AG04450 (cell line): ENCODE data around the gene KIAA1549. TPM values are rescaled to one million over a fixed set of nuclear protein-coding genes. Genes with fewer than 3 reads are reported as not detected.

Experiments used
- CTCF ChIA-PET: fragments of 300-600, 350-600 bp; formaldehyde crosslinking; extraction: SDS; loops from one replicate; lab custom pipeline; 2022; ENCODE audit warnings: antibody characterized with exemption, inconsistent platforms; lab: Charles Lee
- POLR2A ChIA-PET: fragments of 350-600 bp; formaldehyde crosslinking; extraction: SDS; loops from one replicate; lab custom pipeline; 2021; ENCODE audit warnings: antibody characterized with exemption, inconsistent platforms; lab: Yijun Ruan, JAX
- DNase-seq: peaks from one replicate; pipeline ENCODE4 v3.0.0-alpha.2; 2011; ENCODE audit warnings: low read depth, low spot score
- H3K27ac ChIP-seq: one replicate; pipeline ENCODE4 v1.5.1; 2012; ENCODE audit warnings: low read depth, low read length, control low read depth
- H3K27me3 ChIP-seq: one replicate; pipeline ENCODE4 v1.6.0; 2012; ENCODE audit warnings: low read length; ENCODE audit not compliant: control insufficient read depth, insufficient read depth
- H3K4me3 ChIP-seq: 2 replicates; pipeline ENCODE4 v1.5.1; 2011; ENCODE audit warnings: mild to moderate bottlenecking, low read depth, low read length, control low read depth
- H3K9me3 ChIP-seq: 2 replicates; pipeline ENCODE4 v1.5.1; 2012; ENCODE audit warnings: low read length; ENCODE audit not compliant: control insufficient read depth, insufficient read depth
- polyA plus RNA-seq: library from polyadenylated mRNA; depleted of rRNA; stranded (reverse); fragments of >200 nt; gene quantifications from 2 replicates; pipeline ENCODE4 v1.2.3, GENCODE V29; 2011
- TF ChIP-seq, protein P1 (sequence below): IDR thresholded peaks from 2 replicates; pipeline ENCODE4 v1.5.1; 2011; ENCODE audit warnings: low read depth, low read length, control low read depth, inconsistent platforms

Gene KIAA1549
- polyA plus RNA-seq, 1 experiment: 2.9 TPM

DNA sequence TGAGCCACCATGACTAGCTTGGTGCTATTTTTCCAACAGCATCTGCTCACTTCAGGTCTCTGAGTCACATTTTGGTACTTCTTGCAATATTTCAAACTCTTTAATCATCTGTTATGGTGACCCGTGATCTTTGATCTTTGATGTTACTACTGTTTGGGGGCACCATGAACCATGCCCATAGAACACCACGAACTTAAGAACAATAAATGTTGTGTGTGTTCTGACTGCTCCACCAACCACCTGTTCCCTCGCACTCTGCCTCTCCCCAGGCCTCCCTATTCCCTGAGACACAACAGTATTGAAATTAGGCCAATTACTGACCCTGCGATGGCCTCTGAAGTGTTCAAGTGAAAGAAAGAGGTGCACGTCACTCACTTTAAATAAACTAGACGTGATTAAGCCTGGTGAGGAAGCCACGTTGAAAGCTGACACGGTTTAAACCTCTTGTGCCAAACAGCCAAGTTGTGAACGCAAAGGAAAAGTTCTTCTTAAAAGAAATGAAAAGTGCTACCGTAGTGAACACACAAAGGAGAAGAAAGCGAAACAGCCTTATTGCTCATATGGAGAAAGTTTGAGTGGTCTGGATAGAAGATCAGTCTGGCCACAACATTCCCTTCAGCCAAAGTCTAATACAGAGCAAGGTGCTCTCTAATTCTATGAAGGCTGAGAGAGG is 156.0 kb downstream of the KIAA1549 start:
- Histone ChIP-seq H3K4me3 (no peak overlapping the region), H3K27ac (no peak overlapping the region), H3K27me3 (no peaks in the 10 kb centered on the region), H3K9me3 (no peaks in the 10 kb centered on the region; the same call in 1 of the 2 replicates)
- TF ChIP-seq, protein P1, sequence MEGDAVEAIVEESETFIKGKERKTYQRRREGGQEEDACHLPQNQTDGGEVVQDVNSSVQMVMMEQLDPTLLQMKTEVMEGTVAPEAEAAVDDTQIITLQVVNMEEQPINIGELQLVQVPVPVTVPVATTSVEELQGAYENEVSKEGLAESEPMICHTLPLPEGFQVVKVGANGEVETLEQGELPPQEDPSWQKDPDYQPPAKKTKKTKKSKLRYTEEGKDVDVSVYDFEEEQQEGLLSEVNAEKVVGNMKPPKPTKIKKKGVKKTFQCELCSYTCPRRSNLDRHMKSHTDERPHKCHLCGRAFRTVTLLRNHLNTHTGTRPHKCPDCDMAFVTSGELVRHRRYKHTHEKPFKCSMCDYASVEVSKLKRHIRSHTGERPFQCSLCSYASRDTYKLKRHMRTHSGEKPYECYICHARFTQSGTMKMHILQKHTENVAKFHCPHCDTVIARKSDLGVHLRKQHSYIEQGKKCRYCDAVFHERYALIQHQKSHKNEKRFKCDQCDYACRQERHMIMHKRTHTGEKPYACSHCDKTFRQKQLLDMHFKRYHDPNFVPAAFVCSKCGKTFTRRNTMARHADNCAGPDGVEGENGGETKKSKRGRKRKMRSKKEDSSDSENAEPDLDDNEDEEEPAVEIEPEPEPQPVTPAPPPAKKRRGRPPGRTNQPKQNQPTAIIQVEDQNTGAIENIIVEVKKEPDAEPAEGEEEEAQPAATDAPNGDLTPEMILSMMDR: no peak
- ChIA-PET CTCF (no interaction called here), POLR2A (no interaction called here)
- no peak for DNase-seq

DNA sequence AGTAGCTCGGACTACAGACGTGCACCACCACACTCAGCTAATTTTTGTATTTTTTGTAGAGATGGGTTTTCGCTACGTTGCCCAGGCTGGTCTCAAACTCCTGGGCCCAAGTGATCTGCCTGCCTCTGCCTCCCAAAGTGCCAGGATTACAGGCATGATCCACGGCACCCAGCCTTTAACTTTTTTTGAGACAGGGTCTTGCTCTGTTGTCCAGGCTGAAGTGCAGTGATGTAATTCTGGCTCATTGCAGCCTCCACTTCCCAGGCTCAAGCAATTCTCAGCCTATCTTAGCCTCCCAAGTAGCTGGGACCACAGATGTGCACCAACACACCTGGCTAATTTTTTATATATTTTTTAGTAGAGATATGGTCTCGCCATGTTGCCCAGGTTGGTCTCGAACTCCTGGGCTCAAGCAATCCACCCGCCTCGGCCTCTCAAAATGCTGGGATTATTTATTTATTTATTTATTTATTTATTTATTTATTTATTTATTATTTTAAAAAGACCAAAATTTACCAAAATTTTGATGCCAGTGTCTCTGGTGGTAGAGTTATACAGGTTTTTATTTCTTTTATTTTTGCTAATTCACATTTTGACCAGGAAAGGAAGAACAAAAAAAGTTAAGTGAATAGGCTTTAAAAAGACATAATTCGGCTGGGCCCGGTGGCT is 158.2 kb downstream of the KIAA1549 start:
- ChIA-PET POLR2A (no interaction called here), CTCF (no interaction called here)
- H3K4me3 ChIP-seq: no peak overlapping the region
- DNase-seq: no peak
- no peak overlapping the region for H3K27ac ChIP-seq
- no peaks in the 10 kb centered on the region; the same call in 1 of the 2 replicates for H3K9me3 ChIP-seq
- TF ChIP-seq, protein P1: no peak
- no peaks in the 10 kb centered on the region for H3K27me3 ChIP-seq

DNA sequence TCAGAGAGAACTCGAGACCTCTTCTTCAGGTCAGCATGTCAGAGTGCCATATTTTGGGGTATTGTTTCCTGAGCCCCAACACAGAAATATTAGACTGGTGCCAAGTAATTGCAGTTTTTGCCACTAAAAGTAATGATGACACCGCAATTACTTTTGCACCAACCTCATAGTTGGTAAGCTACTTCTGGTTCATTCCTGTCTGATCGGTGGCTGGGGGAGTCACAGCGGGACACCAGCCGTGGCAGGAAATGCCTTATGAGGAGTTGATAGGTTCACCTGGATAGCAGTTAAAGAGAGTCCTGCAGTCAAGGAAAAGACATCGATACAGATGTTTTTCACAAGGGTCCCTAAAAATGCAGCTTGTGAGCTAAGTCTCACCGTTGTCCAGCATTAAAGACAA is 159.3 kb downstream of the KIAA1549 start:
- DNase-seq: no peak
- ChIA-PET POLR2A (no interaction called here), CTCF (no interaction called here)
- Histone ChIP-seq H3K4me3 (no peak overlapping the region), H3K27ac (no peak overlapping the region), H3K9me3 (no peaks in the 10 kb centered on the region; the same call in 1 of the 2 replicates), H3K27me3 (no peaks in the 10 kb centered on the region)
- TF ChIP-seq, protein P1: no peak

DNA sequence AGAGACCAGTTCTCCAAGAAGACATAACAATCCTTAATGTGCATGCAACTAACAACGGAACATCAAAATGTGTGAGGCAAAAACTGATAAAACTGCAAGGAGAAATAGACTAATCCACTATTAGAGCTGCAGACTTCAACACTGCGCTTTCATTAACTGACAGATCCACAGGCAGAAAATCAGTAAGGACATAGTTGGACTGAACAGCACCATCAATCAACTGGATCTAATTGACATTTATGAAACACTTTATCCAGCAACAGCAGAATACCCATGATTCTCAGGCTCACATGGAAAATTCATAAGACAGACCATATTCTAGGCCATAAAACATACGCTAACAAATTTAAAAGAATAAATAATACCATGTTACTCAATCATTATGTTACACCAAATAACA is 161.6 kb downstream of the KIAA1549 start:
- no peak for DNase-seq
- Histone ChIP-seq H3K27ac (no peak overlapping the region), H3K9me3 (no peaks in the 10 kb centered on the region), H3K4me3 (no peak overlapping the region), H3K27me3 (no peaks in the 10 kb centered on the region)
- ChIA-PET POLR2A (no interaction called here), CTCF (no interaction called here)
- TF ChIP-seq, protein P1: no peak

DNA sequence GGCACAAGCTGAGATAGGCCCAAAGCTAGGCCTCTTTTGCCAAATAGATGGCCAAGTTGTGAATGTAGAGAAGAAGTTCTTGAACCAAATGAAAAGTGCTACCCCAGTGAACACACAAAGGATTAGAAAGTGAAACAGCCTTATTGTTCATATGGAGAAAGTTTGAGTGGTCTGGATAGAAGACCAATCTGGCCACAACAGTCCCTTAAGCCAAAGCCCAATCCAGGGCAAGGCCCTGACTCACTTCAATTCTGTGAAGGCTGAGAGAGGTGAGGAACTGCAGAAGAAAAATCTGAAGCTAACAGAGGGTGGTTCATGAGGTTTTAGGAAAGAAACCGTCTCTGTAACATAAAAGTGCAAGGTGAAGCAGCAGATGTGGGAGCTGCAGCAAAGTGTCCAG is 164.5 kb downstream of the KIAA1549 start:
- H3K27ac ChIP-seq: no peak overlapping the region
- TF ChIP-seq, protein P1: no peak
- H3K9me3 ChIP-seq: no peaks in the 10 kb centered on the region
- CTCF ChIA-PET: no interaction called here
- H3K4me3 ChIP-seq: no peak overlapping the region
- no peak for DNase-seq
- no peaks in the 10 kb centered on the region for H3K27me3 ChIP-seq
- POLR2A ChIA-PET: no interaction called here
